IMR-90 (cell line): ENCODE results near the gene TBCEL.

Experiments used
- BHLHE40 ChIP-seq: fragments of 150-350 bp; IDR thresholded peaks from 2 replicates; pipeline ENCODE4 v1.6.1; 2016; ENCODE audit warnings: mild to moderate bottlenecking, low read depth, low read length
- CEBPB ChIP-seq: IDR thresholded peaks from 2 replicates; pipeline ENCODE4 v1.6.1; 2012; ENCODE audit warnings: low read depth, low read length, improper control_type of control experiment
- CHD1 ChIP-seq: IDR thresholded peaks from 2 replicates; pipeline ENCODE4 v1.6.1; 2012; ENCODE audit warnings: low read depth, low read length, improper control_type of control experiment
- CTCF ChIP-seq: conservative IDR thresholded peaks from 2 replicates; pipeline ENCODE4 v1.5.1; 2012; ENCODE audit warnings: mild to moderate bottlenecking, low read depth, low read length, improper control_type of control experiment
- FOS ChIP-seq: fragments of 150-350 bp; IDR thresholded peaks from 2 replicates; pipeline ENCODE4 v1.6.1; 2016; ENCODE audit warnings: low read depth, low read length
- MAFK ChIP-seq: IDR thresholded peaks from 2 replicates; pipeline ENCODE4 v1.6.1; 2012; ENCODE audit warnings: low read depth, low read length, improper control_type of control experiment
- MXI1 ChIP-seq: IDR thresholded peaks from 2 replicates; pipeline ENCODE4 v1.6.1; 2012; ENCODE audit warnings: low read depth, mild to moderate bottlenecking, low read length, moderate library complexity, borderline replicate concordance
- POLR2A ChIP-seq: IDR thresholded peaks from 2 replicates; pipeline ENCODE4 v1.6.1; 2012; ENCODE audit warnings: mild to moderate bottlenecking, low read depth, low read length
- RAD21 ChIP-seq: IDR thresholded peaks from 2 replicates; pipeline ENCODE4 v1.6.1; 2012; ENCODE audit warnings: low read length, improper control_type of control experiment
- RCOR1 ChIP-seq: IDR thresholded peaks from 2 replicates; pipeline ENCODE4 v1.6.1; 2012; ENCODE audit warnings: mild to moderate bottlenecking, low read length, improper control_type of control experiment; ENCODE audit not compliant: insufficient replicate concordance
- RFX5 ChIP-seq: IDR thresholded peaks from 2 replicates; pipeline ENCODE4 v1.8.0; 2012; ENCODE audit warnings: low read depth, mild to moderate bottlenecking, low read length, moderate library complexity
- SMC3 ChIP-seq: fragments of 150-350 bp; IDR thresholded peaks from 2 replicates; pipeline ENCODE4 v1.6.1; 2016; ENCODE audit warnings: low read depth, mild to moderate bottlenecking, antibody characterized with exemption, low read length, moderate library complexity
- TF ChIP-seq, protein P1 (sequence below): fragments of 150-350 bp; IDR thresholded peaks from 2 replicates; pipeline ENCODE4 v1.6.1; 2017; ENCODE audit warnings: mild to moderate bottlenecking, antibody characterized with exemption, low read length, low read depth

GRCh38 chr11:121059605-121060004 is 35.7 kb downstream of the TBCEL start:
- TF ChIP-seq CTCF (no peak), POLR2A (no peak), RAD21 (no peak), CEBPB (no peak), BHLHE40 (no peak), RFX5 (no peak), MXI1 (no peak), MAFK (no peak), CHD1 (no peak), SMC3 (no peak), RCOR1 (no peak), FOS (no peak)
- TF ChIP-seq, protein P1, sequence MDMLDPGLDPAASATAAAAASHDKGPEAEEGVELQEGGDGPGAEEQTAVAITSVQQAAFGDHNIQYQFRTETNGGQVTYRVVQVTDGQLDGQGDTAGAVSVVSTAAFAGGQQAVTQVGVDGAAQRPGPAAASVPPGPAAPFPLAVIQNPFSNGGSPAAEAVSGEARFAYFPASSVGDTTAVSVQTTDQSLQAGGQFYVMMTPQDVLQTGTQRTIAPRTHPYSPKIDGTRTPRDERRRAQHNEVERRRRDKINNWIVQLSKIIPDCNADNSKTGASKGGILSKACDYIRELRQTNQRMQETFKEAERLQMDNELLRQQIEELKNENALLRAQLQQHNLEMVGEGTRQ, result no peak
